ENCODE results near the gene FILIP1L.

Gene FILIP1L

DNA sequence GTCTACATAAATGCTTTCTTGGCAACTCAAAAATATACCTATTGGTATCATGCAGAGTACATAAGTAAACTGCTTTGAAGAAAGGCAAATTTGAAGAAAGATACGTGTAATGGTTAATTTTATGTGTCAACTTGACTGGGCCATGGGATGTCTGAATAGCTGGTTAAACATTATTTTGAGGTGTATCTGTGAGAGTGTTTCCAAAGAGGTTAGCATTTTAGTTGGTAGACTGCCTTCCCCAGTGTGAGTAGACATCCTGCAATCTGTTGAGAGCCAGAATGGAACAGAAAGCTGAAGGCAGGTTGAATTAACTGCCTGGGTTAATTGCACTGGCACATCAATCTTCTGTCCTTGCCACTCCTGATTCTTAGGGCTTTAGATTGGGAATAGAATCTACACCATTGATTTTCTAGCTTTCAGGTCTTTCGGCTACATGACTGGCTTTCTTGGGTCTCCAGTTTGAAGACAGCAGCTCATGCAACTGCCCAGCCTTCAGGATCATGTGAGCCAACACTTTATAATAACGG is 198.3 kb downstream of the FILIP1L start:
- no peak for DNase-seq

DNA sequence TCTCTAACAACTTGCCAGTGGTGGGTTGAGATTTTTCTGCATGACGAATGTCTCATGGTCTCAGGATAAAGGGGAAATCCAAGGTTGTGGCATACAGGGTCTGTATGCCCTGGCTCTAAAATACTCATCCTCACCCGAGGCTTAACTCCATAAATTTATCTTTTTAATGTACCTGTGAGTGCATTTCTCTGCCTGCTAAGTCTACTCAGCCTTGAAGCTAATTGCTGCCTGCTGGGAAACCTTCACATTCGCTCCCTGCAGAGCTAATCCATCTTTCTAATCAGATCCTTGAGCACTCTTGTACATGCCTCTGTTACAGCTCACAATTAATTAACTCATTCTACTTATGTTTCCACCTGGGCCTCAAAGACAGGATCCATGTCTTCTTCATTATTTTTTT is 202.9 kb downstream of the FILIP1L start:
- DNase-seq, result no peak

- no peak for DNase-seq
Measured at GRCh38 chr3:99910752-99911290, 203.5 kb downstream of the FILIP1L start.

- DNase-seq, result no peak
Measured at GRCh38 chr3:99909714-99910495, 204.4 kb downstream of the FILIP1L start.

- no peak for DNase-seq
Measured at GRCh38 chr3:99907959-99908544, 206.2 kb downstream of the FILIP1L start.

DNA sequence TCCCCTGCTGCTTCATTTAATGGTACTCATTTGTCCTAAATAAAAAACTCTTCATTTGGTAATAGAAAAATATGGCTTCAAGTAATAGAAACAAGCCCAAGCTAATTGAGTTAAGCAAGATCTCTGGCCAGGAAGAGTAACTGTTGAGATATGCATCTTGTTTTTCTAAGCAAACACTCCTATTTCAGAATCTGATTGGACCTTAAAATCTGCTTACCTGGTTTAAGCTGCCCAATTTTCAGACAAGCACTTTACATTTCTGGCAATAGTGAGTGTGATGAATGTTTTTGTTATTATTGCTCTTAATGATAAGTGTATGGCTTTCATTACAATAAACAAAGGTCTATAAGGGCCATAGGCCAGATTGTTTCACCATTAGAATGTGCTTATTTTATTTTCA is 210.4 kb downstream of the FILIP1L start:
- DNase-seq, result no peak

DNA sequence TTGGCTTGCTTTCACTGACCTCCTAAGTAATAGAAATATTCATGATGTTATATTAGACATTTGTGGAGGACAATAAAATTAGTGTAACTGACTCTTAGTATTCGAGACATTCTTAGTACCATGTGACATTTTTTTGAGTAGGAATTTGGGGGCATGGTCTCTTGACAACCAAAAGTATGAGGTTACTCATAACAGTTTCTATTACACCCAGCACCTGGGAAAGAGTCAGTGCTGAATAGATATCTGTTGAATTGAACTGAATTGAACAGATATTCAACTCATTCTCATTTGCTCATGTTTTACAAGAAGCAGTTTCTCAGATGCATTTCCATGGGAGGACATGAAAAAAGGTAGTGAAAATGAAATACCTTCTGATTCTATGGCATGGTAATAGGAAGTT is 212.2 kb downstream of the FILIP1L start:
- DNase-seq, result no peak

DNA sequence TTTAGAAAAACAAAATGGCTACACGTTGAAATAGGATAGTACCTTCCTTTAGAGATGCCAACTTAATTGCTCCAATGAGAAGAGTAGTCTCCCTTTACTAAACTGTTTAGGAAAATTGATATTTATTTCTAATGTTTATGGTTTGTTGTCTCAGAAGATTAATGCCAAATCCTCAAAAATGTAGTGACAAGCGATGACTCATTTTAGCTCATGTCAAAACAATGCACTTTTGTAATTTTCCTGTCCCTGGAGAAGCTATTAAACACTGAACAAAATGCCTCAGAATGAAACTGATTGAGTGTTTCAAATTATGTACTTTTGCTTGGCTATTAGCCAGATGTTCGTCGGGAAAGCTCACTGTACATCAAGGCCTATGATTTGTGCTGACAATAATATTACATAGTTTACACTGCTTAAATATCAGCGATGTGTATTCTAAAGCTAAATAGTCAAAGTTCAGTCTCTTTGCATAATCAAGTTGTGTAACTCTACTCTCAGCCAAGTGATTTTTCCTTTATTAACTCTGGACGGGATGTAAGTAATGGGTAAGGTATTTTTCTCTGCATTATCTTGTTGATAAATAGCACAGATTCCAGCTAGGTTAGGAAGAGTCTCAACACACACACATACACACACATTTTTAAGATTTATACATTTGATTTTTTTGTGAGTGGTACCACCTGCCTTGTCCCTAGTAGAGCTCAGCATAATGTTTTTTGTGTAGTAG is 212.9 kb downstream of the FILIP1L start:
- peak; percentile 23 for DNase-seq

GRCh38 chr3:99900248-99900647 is 214.1 kb downstream of the FILIP1L start:
- no peak for DNase-seq

GRCh38 chr3:99899603-99900002 is 214.7 kb downstream of the FILIP1L start:
- DNase-seq, result no peak

DNA sequence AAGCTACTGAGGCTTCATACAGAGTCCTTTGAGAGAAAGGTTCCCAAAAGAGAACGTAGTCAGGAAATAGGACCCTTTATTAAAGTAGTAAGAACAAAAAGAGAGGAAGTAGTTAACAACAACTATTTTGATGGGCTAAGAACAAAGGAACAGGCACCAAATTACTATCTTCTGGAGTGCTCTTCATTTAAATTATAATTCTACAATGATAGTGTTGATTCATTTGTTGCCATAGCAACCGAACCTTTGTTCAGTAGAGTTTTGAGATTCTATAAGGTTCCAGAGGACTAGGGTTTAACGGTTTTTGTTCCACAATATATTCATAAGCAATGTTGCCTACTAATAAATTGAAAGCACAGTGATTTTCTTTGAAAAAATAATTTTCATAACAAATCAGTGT is 217.8 kb downstream of the FILIP1L start:
- no peak for DNase-seq

DNA sequence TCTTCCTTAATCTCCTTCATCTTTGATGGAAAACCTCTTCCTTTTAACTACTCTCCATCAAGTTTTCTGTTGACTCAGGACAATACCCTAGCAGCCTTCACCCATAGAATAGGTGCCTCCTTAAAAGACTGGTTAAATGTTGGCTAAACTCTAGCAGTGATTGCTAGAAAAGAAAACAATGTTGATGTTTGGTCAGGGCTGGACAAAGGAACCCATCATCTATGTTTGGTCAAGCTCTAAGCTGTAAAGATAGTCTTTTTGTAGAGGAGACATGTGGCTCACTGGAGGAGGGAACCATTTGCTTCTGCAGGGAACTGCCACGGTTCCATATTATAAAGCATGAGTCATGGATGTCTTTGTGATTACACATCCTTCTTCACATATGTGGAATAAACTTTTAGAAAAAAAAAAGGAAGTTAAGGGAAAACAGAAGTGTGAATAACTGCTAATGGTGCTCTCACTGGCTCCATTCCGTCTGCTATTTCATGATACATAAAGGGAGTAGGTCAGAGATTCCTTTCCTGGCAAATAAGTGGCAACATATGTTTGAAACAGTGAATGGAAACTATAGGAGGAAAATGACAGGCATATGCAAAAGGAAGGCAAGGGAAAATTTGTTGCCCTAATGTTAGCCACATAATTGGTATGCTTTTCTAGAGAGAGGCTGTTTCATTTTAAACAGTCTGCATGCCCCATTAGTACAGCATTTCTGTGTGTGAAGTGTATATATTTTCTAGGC is 218.4 kb downstream of the FILIP1L start:
- DNase-seq, result peak; percentile 20

- DNase-seq, result no peak
Measured at GRCh38 chr3:99895131-99895696, 219.1 kb downstream of the FILIP1L start.

DNA sequence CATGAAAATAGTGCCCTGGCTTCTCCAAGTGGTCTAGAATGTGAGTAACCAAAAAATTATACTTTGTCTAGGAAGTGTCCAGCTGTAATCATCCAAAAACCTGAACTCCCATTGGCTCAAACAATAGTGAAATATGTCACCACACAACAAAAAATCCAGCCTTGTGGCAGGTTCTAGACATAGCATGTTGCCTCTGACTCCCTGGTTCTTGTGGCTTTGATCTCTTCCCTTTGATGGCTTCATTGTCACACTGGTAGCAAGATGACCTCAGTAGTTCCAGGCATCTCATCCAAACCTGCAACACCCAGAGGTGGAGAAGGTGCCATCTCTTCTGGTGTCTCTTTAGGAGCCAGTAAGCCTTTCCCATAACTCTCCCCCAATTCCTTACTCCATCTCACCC is 222.0 kb downstream of the FILIP1L start:
- DNase-seq, result no peak

DNA sequence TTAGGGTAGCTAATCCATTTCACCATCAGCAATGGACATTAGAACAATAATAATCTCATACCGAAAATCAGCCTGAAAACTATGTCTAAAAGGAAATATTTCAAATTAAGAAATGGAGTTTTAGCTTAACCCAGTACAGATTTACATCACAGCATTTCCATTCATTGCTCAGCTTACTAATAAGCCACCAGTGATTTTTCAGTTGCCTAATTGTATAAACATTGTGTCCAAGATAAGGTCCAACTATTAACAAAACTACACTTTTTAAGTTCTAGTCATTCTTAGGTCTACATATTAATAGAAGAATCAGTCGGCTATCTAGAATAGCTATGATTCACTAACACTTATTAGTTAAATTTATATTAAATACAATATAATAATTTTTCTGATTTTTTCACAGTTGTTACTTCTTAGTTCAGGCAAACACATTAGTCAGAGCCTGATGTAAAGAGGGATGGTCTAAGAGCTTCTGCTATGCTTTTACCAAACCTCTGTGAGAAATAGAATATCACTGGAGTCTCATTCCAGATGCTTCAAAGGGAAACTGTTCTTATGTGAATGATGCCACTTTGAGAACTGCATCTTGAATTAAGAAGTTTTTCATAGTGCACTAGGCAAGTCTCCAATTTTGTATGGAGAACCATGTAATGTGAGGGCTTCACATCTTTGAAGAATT is 222.6 kb downstream of the FILIP1L start:
- no peak for DNase-seq

DNA sequence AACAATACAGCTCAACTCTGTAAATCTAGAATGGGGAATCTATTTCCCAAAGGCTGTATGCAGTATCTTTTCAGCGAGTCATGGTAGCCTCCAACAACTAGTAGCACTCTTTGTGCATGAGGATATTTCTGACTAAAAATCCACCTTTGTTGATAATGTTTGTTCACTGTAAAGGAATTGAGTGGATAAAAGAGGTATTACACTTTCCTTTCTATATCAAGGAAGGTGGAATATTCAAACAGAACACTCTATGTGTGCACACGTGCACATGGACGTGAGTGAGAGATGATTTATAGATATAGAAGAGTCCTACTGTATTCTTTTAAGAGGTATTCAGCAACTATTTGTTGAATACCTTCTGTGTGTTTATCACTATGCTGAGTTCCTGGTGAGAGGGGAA is 228.4 kb downstream of the FILIP1L start:
- DNase-seq, result no peak

- DNase-seq, result no peak
Measured at GRCh38 chr3:99885085-99885484, 229.2 kb downstream of the FILIP1L start.

GRCh38 chr3:99884484-99884883 is 229.8 kb downstream of the FILIP1L start:
- no peak for DNase-seq

DNA sequence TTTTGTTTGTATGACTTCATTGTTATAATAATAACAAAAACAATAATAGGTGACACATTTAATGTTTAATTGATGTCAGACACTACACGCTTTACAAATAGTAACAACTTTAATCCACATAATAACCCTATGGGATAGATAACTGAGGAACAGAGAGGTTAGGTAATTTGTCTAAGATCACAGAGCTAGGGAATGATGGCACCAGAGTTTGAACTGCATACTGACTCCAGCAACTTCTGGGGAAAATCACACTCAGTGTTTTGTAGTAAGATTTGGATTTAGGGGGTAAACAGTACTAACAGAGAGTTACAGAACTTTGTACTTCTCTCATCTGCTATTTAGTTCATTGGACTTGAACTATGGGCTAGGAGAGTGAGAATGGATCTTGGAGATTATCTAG is 230.6 kb downstream of the FILIP1L start:
- no peak for DNase-seq

DNA sequence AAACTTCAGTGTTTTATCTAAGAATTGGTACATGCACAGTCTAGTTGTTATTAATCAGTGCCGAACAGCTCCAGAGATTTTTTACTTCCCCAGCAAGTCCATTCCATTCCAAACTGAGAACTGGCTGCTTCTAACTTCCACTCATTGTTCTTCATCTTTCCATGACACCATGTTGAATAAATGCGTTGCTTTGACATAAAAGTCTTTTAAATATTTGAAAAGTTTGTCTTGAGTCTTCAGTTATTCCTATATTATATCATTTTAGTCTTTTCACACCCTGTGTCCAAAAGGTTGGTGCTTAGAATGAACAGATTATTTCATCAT is 231.2 kb downstream of the FILIP1L start:
- no peak for DNase-seq

DNA sequence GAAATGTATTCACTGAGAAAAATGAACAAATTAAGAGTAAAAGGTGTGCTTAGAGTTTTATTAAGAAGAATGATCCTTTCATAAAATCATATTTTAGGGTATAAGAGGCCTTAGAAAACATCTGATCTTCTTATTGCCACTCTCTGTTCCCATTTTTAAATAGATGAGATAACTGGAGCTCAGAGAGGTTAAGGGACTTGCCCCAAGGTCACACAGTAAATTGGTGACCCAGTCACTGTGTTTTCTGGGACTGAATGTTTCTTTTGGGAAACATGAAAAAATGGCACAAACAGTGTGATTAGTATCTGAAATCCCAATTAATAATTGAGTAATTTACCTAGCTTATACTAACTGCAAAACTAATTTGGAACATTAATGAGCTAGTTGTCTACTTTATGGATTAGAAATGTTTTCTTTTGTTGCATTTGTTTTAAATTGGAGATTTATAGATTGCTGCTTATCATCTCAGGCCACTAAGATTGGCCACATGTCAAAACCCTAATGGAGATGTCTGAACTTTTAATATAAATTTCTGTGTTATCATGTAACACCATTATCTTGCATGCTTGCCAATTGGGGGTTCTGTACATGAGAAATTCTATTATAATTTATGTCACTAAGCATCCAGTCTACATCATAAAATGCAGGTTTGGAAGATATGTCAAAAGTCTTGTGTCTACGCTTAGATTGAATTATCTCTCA is 231.7 kb downstream of the FILIP1L start:
- no peak for DNase-seq
